ENCODE data around the gene COG6. TPM values are rescaled to one million over a fixed set of nuclear protein-coding genes. Genes with fewer than 3 reads are reported as not detected.

Gene COG6
- total RNA-seq, 1 donor from 2014 or later = 29.6 TPM

- ChIA-PET POLR2A (no interaction called here), CTCF (interaction anchor here (0.9 to 1.3 kb wide), 2 partner anchors 10 to 15 kb away, joined by 3 to 5 read pairs; no protein-coding TSS in a partner anchor)
- no peak overlapping the region for H3K27ac Mint-ChIP-seq
- ATAC-seq (ENCODE audit: low read depth) (no peak), DNase-seq (no peak)
- H3K4me3 Mint-ChIP-seq = no peak overlapping the region
- TF ChIP-seq, protein P1, sequence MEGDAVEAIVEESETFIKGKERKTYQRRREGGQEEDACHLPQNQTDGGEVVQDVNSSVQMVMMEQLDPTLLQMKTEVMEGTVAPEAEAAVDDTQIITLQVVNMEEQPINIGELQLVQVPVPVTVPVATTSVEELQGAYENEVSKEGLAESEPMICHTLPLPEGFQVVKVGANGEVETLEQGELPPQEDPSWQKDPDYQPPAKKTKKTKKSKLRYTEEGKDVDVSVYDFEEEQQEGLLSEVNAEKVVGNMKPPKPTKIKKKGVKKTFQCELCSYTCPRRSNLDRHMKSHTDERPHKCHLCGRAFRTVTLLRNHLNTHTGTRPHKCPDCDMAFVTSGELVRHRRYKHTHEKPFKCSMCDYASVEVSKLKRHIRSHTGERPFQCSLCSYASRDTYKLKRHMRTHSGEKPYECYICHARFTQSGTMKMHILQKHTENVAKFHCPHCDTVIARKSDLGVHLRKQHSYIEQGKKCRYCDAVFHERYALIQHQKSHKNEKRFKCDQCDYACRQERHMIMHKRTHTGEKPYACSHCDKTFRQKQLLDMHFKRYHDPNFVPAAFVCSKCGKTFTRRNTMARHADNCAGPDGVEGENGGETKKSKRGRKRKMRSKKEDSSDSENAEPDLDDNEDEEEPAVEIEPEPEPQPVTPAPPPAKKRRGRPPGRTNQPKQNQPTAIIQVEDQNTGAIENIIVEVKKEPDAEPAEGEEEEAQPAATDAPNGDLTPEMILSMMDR (IDR thresholded peaks at IDR 0.05) = no peak
- H3K9me3 Mint-ChIP-seq = no peaks in the 10 kb centered on the region
- intact Hi-C loops (cut with micrococcal nuclease) = no loop called here
- no peaks in the 10 kb centered on the region for H3K27me3 Mint-ChIP-seq
- H3K36me3 Mint-ChIP-seq (ENCODE audit: low read depth) = peaks cover 20% of the 10 kb centered on the region
- H3K4me1 Mint-ChIP-seq = peaks cover 11% of the 10 kb centered on the region
Measured at GRCh38 chr13:39692660-39693438, 37.4 kb downstream of the COG6 start.

DNA sequence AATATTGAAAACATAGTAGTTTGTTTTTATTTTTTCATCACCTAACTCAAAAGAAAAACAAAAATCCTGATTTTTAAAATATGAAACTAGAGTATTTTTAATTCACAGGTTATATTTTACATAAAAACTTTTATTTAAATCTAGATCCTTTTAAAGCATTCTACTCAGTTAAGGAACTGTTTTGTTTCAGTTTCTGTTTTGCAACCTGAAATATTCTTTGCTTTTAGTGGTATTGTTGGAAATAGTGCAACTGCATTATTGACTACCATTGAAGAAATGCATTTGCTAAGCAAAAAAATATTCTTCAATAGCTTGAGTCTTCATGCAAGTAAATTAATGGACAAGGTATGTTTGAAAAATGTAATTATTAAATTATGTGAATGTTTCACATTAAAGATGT lies 43.8 kb downstream of the COG6 start:
- CTCF ChIA-PET = no interaction called here
- Mint-ChIP-seq H3K27me3 (no peaks in the 10 kb centered on the region), H3K4me1 (peaks cover 1% of the 10 kb centered on the region), H3K36me3 (ENCODE audit: low read depth) (peaks cover 9% of the 10 kb centered on the region), H3K4me3 (no peak overlapping the region), H3K27ac (no peak overlapping the region), H3K9me3 (no peaks in the 10 kb centered on the region)
- DNase-seq (no peak), ATAC-seq (ENCODE audit: low read depth) (no peak)
- POLR2A ChIA-PET = no interaction called here
- intact Hi-C loops (cut with micrococcal nuclease) = no loop called here
- TF ChIP-seq, protein P1 (IDR thresholded peaks at IDR 0.05) = no peak

DNA sequence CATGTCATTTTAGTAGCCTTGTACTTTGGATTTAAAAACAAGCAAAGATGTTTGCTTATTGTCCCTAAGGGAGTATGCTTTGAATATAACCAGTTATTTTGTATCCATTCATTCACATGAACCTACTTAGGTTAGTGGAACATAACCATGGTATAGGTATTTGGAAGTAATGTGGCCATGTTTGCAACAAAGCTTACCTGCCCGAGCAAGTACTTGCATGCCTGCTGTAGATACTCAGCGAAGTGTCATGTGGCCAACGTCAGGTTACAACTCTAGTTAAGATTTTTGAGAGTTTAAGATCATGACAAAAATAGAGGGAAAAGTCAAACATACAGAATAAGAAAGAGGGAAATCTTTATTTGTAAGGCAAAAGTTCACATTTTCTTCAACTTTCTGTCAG lies 57.2 kb downstream of the COG6 start:
- POLR2A ChIA-PET = no interaction called here
- no peak for DNase-seq
- peaks cover 16% of the 10 kb centered on the region for H3K9me3 Mint-ChIP-seq

GRCh38 chr13:39729156-39729555 lies 73.7 kb downstream of the COG6 start:
- Mint-ChIP-seq H3K4me1 (peaks cover 1% of the 10 kb centered on the region), H3K9me3 (no peaks in the 10 kb centered on the region), H3K36me3 (ENCODE audit: low read depth) (peaks cover 59% of the 10 kb centered on the region), H3K4me3 (no peak overlapping the region), H3K27ac (no peak overlapping the region), H3K27me3 (no peaks in the 10 kb centered on the region)
- TF ChIP-seq, protein P1 (IDR thresholded peaks at IDR 0.05) = no peak
- intact Hi-C loops (cut with micrococcal nuclease) = no loop called here
- ATAC-seq (ENCODE audit: low read depth) = no peak
- DNase-seq = no peak
- ChIA-PET POLR2A (no interaction called here), CTCF (no interaction called here)

More for the DNA sequence above, 57.2 kb downstream of the COG6 start:
- Mint-ChIP-seq H3K27me3 (no peaks in the 10 kb centered on the region), H3K4me3 (no peak overlapping the region), H3K36me3 (ENCODE audit: low read depth) (peaks cover 59% of the 10 kb centered on the region), H3K27ac (no peak overlapping the region), H3K4me1 (no peaks in the 10 kb centered on the region)
- ATAC-seq (ENCODE audit: low read depth) = no peak
- CTCF ChIA-PET = no interaction called here
- TF ChIP-seq, protein P1 (IDR thresholded peaks at IDR 0.05) = no peak
- intact Hi-C loops (cut with micrococcal nuclease) = no loop called here

DNA sequence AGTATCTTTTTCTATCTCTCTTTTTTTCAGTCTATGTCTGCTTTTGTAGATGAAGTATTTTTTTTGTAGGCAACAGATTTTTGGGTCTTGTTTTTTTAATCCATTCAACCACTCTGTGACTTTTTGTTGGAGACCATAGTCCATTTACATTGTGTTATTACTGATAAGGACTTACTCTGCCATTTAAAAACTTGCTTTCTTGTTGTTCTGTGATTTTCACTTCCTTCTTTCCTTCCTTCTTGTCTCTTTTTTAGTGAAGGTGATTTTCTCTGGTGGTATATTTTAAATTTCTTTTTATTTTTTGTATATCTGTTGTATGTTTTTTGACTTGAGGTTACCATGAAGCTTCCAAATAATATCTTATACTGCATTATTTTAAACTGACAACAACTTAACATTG lies 79.5 kb downstream of the COG6 start:
- ChIA-PET CTCF (no interaction called here), POLR2A (no interaction called here)
- intact Hi-C loops (cut with micrococcal nuclease) = no loop called here
- TF ChIP-seq, protein P1 (IDR thresholded peaks at IDR 0.05) = no peak
- DNase-seq (no peak), ATAC-seq (ENCODE audit: low read depth) (no peak)
- Mint-ChIP-seq H3K9me3 (no peaks in the 10 kb centered on the region), H3K4me1 (peaks cover 11% of the 10 kb centered on the region), H3K27ac (no peak overlapping the region), H3K36me3 (ENCODE audit: low read depth) (peaks cover 57% of the 10 kb centered on the region), H3K27me3 (no peaks in the 10 kb centered on the region), H3K4me3 (no peak overlapping the region)
